CD4-positive, alpha-beta T cell treated with Interleukin-2 at 100 ng/mL for 4 hours (primary cell): Measurements from ENCODE around the gene ARHGAP21.

Experiments used
- DNase-seq: peaks from one replicate; pipeline ENCODE4 v3.0.0-alpha.2; 2020; ENCODE audit warnings: low spot score

ARHGAP21 gene

DNA sequence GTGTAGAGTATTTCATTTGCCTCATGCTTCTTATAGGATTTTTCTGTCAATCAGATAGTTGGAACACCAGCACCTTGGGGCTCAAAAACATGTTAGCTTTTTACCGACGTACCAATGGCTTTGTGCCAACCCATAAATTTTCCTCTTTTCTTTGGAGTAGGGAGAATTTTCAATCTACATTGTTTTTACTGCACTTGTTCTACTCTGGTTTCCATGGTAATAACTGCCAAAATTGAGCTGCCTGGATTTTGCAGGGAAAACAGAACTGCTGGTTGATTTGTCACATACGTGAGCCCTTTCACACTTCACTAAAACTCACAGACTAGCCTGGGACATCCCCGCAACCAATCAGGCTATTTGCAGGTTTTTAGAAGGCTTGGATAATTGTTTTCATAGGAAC is 189.7 kb downstream of the ARHGAP21 start:
- DNase-seq = no peak
